NOMO-1 treated with DMSO at 0.1 percent for 48 hours (cell line): Measurements from ENCODE around the gene LMBRD2.
A peak's percentile ranks its signal among the peaks of the same experiment; 100 is the strongest.
"Not testable (repeated sequence)": the region's sequence is repeated elsewhere in the genome, so short reads cannot be mapped to it uniquely, and the experiment has no call there.

Experiments
- DNase-seq: peaks from one replicate; lab custom pipeline; 2025; ENCODE audit not compliant: unreplicated experiment; lab: John Stamatoyannopoulos, UW

LMBRD2 gene

GRCh38 chr5:36151434-36152323 lies at the start of gene LMBRD2, which contains the start of gene SKP2:
LMBRD2 (minus strand) TSS chr5:36151887; CDS start chr5:36143349, 8,538 bp downstream.
SKP2 (plus strand) TSS chr5:36152111; CDS start chr5:36152263, 152 bp downstream.
- peak; percentile 100 for DNase-seq

GRCh38 chr5:36200513-36200912 lies 48.8 kb upstream of the LMBRD2 start:
- no peak for DNase-seq

DNA sequence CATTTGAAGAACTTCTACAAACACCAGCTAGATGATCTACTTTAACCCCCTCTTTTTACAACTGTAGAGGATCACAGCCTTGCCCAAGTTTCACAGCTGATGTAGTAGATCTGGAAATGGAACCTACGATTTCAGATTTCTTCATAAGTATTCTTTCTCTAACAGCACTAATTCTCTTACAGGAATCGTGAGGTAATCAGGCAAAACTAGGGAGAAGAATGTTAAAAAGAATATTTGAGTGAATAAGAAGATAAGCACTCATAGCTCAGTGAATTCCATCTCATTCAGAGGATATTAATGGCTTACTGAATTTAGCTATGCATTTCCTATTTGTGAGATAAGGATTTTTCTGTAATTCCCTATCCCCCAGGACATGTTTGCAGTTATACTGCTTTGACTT lies 47.9 kb upstream of the LMBRD2 start:
- DNase-seq, result no peak

DNA sequence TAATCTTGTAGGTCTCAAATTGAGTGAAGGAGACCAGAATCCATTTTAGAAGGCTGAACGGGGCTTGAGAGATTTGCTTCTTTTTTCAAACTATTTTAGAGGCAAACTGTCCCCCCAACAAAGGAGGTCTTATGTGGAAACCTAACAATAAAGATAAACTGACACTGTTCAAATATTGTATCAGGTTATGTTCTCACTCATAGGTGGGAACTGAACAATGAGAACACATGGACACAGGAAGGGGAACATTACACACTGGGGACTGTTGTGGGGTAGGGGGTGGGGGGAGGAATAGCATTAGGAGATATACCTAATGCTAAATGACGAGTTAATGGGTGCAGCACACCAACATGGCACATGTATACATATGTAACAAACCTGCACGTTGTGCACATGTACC lies 47.1 kb upstream of the LMBRD2 start:
- DNase-seq, result not testable (repeated sequence)

DNA sequence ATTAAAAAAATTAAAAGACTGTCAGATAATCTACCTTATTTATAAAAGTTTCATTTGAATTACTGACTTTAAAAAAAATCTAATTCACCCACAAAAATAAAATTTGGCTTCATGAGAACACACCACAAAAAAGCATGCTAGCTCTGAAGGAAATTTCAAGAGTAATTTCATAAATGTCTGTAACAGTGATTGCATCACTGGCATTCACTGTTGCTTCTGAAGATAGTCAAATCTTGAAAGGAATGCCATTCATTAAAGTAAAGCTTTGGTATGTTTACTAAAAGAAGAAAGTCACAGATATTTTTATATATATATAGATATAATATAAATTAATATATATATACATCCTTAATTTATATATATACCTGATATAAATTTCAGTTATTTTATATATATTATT lies 46.6 kb upstream of the LMBRD2 start:
- DNase-seq, result no peak

DNA sequence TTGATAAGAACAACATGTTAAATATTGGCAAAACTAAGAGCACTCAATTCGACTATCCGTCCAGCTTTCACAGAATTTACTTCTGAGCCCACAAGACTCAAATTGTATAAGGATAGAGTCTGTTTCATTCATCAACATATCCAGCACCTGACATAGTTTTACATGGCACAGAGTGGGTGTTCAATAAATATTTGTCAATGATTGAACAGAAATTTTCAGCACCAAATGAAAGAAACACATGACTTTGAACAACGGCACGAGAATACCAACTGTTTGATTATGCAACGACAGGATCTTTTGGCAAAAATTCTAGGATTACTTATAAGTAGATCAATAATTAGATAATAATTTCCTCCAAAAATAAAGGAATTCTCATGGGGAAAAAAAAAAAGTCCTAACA lies 42.1 kb upstream of the LMBRD2 start:
- no peak for DNase-seq

GRCh38 chr5:36184408-36184807 lies 32.7 kb upstream of the LMBRD2 start:
- not testable (repeated sequence) for DNase-seq

- no peak for DNase-seq
Observed at GRCh38 chr5:36181774-36182173, 30.1 kb upstream of the LMBRD2 start.

GRCh38 chr5:36180556-36181350 lies 29.1 kb upstream of the LMBRD2 start:
- DNase-seq, result no peak

- DNase-seq, result no peak
Observed at GRCh38 chr5:36179950-36180349, 28.3 kb upstream of the LMBRD2 start.

- DNase-seq, result no peak
Observed at GRCh38 chr5:36178524-36178890, 26.8 kb upstream of the LMBRD2 start.

GRCh38 chr5:36177715-36178523 lies 26.2 kb upstream of the LMBRD2 start:
- no peak for DNase-seq

DNA sequence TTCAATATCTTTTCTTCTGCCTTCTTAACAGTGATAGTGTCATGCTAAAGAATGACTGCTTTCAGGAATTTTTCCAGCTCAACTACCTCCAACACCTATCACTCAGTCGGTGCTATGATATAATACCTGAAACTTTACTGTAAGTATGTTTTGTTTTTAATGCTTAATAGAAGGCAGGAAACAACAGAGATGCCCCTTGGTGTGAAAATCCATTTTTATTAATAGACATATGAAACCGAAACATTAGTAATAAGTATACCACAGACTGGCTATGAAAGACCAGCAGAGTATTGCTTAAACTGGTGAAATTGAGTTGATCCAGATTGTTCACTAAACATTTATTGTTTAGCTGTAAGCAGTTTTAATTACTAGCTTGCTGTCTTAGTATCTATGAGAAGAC lies 25.5 kb upstream of the LMBRD2 start:
- DNase-seq, result no peak

DNA sequence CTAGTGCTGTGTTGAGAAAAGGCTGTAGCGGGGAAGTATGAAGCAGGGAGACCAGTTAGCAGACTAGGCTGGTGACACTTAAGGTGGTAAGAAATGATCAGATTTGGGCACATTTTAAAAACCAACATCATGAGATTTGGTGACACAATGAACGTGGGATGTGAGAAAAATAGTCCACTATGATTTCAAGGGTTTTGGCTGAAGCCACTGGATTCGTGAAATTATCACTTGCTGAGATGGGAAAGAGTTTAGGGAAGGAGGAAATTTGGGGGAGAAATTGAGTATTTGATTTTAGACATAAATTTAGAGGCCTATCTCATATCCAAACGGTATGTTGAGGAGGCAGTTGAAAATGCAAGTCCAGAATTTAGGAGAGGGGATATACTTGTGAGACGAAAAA lies 23.4 kb upstream of the LMBRD2 start:
- no peak for DNase-seq

DNA sequence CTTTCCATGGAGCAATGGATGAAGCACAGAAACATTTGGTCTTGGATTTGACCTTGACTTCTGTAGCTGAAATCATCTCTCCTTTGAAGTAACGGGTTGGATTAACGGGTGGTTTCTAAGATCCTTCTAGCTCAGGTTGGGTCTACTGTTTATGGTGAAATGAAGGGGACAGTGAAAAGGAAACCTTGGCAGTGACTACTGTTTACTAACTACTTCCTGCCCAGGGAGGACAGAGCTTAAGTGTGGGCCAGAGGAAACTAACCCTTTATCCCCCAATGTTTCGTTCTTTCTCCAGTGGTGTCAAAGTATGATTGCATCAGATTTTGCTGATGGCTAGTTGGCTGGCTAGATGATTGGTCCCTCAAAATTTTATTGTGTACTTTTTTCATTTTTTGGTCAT lies 22.4 kb upstream of the LMBRD2 start:
- no peak for DNase-seq

DNA sequence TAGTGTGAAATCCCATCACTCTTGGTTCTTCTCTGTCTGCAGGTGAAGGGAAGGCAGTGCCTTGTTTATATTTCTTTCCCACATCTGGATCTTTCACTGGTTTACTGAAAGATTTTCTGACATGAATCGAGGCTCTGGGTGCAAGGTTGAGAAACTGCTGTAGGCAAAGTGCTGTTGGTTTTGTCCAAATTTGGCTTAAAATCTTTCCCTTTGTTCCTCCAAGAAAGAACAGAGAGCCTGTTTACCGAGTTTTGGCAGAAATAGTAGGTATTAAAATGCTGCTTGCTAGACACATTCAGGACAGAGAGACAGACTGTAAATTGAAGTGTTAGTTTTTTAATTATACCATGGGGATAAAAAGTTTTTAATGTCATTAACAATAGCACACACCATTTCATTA lies 21.7 kb upstream of the LMBRD2 start:
- no peak for DNase-seq

- no peak for DNase-seq
Observed at GRCh38 chr5:36172599-36172998, 20.9 kb upstream of the LMBRD2 start.

DNA sequence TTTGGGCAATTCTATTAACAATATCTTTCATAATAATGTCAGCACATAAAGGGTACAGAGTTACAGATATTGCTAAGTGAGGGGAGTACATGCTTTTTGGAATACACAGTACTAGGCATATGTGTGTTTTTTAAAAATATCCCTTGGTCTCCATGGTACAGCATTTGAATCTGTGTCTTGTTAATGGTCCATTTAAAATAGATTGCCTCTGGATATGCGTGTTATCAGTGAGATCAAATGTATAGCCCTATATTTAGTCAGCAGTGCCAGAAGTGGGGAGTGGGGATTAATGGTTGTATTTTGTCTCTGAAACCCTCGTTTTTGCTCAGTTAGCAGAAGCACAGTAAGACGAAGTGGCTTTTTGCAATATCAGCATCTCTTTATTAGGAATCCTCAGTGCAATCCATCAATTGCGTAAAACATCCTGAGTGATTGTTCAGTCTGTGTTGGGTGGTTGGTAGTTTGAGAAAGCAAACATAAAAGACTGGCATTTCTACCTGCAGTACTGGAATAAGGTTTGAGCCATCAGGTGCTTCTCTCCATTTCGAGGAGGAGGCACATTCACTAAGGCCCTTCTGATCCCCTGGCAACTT lies 19.2 kb upstream of the LMBRD2 start:
- DNase-seq, result no peak

GRCh38 chr5:36168737-36169136 lies 17.1 kb upstream of the LMBRD2 start:
- DNase-seq, result peak; percentile 31

DNA sequence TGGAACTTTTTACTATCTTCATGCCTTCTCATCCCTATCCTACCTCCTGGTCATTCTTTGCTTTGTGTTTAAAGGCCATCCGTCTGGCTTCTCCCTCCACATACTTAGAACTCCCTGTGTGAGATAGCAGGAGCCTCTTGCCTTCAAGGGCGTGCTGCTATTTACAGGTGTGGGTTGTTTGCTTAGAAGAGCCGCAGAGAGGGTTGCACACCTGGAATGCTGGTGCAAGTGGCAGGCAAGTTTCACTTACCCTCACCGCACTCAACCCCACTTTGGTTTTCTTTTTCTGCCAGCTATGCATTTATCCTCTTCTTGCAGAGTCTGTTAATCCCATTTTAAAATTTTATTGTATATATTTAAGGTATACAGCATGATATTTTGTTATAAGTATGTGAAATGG lies 12.8 kb upstream of the LMBRD2 start:
- no peak for DNase-seq
